ENCODE measurements around the gene PLCG2.

Gene PLCG2

GRCh38 chr16:81786868-81787267 lies 7.8 kb downstream of the PLCG2 start:
- no peak for DNase-seq (ENCODE audit: extremely low spot score)
- POLR2A ChIA-PET = no interaction called here

GRCh38 chr16:81787659-81788058 lies 8.6 kb downstream of the PLCG2 start:
- TF ChIP-seq BHLHE40 (IDR thresholded peaks at IDR 0.05; ENCODE audit: borderline replicate concordance) = no peak
- TF ChIP-seq FOXA1 (IDR thresholded peaks at IDR 0.05) = no peak
- no peak for TF ChIP-seq SP1 (IDR thresholded peaks at IDR 0.05)
- no peak for TF ChIP-seq ZNF384 (IDR thresholded peaks at IDR 0.05)
- no peak for TF ChIP-seq ELF4 (IDR thresholded peaks at IDR 0.05)
- no peak for TF ChIP-seq HDGF (IDR thresholded peaks at IDR 0.05; ENCODE audit: borderline replicate concordance)
- no peak for TF ChIP-seq CTBP1 (IDR thresholded peaks at IDR 0.05; ENCODE audit: borderline replicate concordance)
- no peak for TF ChIP-seq FOXK2 (IDR thresholded peaks at IDR 0.05)
- POLR2A ChIA-PET = no interaction called here
- CTCF ChIA-PET = no interaction called here
- DNase-seq (ENCODE audit: extremely low spot score) = no peak

More at GRCh38 chr16:81786868-81787267, 7.8 kb downstream of the PLCG2 start:
- TF ChIP-seq BHLHE40 (IDR thresholded peaks at IDR 0.05; ENCODE audit: borderline replicate concordance) = no peak
- no peak for TF ChIP-seq TARDBP (IDR thresholded peaks at IDR 0.05)
- CTCF ChIA-PET = no interaction called here

- no peak for DNase-seq (ENCODE audit: extremely low spot score)
- POLR2A ChIA-PET = no interaction called here
- CTCF ChIA-PET = no interaction called here
- TF ChIP-seq BHLHE40 (IDR thresholded peaks at IDR 0.05; ENCODE audit: borderline replicate concordance) = no peak
- no peak for TF ChIP-seq HDGF (IDR thresholded peaks at IDR 0.05; ENCODE audit: borderline replicate concordance)
- TF ChIP-seq TARDBP (IDR thresholded peaks at IDR 0.05) = no peak
- TF ChIP-seq CTBP1 (IDR thresholded peaks at IDR 0.05; ENCODE audit: borderline replicate concordance) = no peak
- no peak for TF ChIP-seq PKNOX1 (IDR thresholded peaks at IDR 0.05)
- TF ChIP-seq SUZ12 (IDR thresholded peaks at IDR 0.05) = no peak
- no peak for TF ChIP-seq NFRKB (IDR thresholded peaks at IDR 0.05)
- TF ChIP-seq LEF1 (IDR thresholded peaks at IDR 0.05; ENCODE audit: borderline replicate concordance) = no peak
- TF ChIP-seq FOXM1 (IDR thresholded peaks at IDR 0.05; ENCODE audit: borderline replicate concordance) = no peak
- TF ChIP-seq ELF4 (IDR thresholded peaks at IDR 0.05) = no peak
- no peak for TF ChIP-seq FOXK2 (IDR thresholded peaks at IDR 0.05)
- TF ChIP-seq L3MBTL2 (conservative IDR thresholded peaks at IDR 0.05) = no peak
- no peak for TF ChIP-seq SP1 (IDR thresholded peaks at IDR 0.05)
- TF ChIP-seq FOXA1 (IDR thresholded peaks at IDR 0.05) = no peak
These were observed 11.2 kb downstream of the PLCG2 start for GRCh38 chr16:81790277-81790676.

- ChIA-PET POLR2A (no interaction called here), CTCF (no interaction called here)
- TF ChIP-seq FOXM1 (IDR thresholded peaks at IDR 0.05; ENCODE audit: borderline replicate concordance) (no peak), HDGF (IDR thresholded peaks at IDR 0.05; ENCODE audit: borderline replicate concordance) (no peak), FOXK2 (IDR thresholded peaks at IDR 0.05) (no peak)
- DNase-seq (ENCODE audit: extremely low spot score) = no peak
These were observed 11.8 kb downstream of the PLCG2 start for GRCh38 chr16:81790830-81791435.

- no peak for DNase-seq (ENCODE audit: extremely low spot score)
- ChIA-PET POLR2A (interaction anchor here (0.6 kb wide), 1 partner anchor 63 kb away, joined by 3 read pairs; no protein-coding TSS in a partner anchor), CTCF (no interaction called here)
- no peak for TF ChIP-seq ELF4 (IDR thresholded peaks at IDR 0.05)
- no peak for TF ChIP-seq LEF1 (IDR thresholded peaks at IDR 0.05; ENCODE audit: borderline replicate concordance)
- TF ChIP-seq TARDBP (IDR thresholded peaks at IDR 0.05) = no peak
- TF ChIP-seq SP1 (IDR thresholded peaks at IDR 0.05) = no peak
- no peak for TF ChIP-seq SUZ12 (IDR thresholded peaks at IDR 0.05)
- no peak for TF ChIP-seq FOXM1 (IDR thresholded peaks at IDR 0.05; ENCODE audit: borderline replicate concordance)
- no peak for TF ChIP-seq NFRKB (IDR thresholded peaks at IDR 0.05)
- no peak for TF ChIP-seq HDGF (IDR thresholded peaks at IDR 0.05; ENCODE audit: borderline replicate concordance)
- TF ChIP-seq CTBP1 (IDR thresholded peaks at IDR 0.05; ENCODE audit: borderline replicate concordance) = no peak
- no peak for TF ChIP-seq PKNOX1 (IDR thresholded peaks at IDR 0.05)
- no peak for TF ChIP-seq ARNT (IDR thresholded peaks at IDR 0.05)
- no peak for TF ChIP-seq FOXA1 (IDR thresholded peaks at IDR 0.05)
These were observed 13.7 kb downstream of the PLCG2 start for GRCh38 chr16:81792828-81793227.

- no peak for DNase-seq (ENCODE audit: extremely low spot score)
- POLR2A ChIA-PET = no interaction called here
- TF ChIP-seq PKNOX1 (IDR thresholded peaks at IDR 0.05) (no peak), ZNF384 (IDR thresholded peaks at IDR 0.05) (no peak), FOXA1 (IDR thresholded peaks at IDR 0.05) (no peak), FOXM1 (IDR thresholded peaks at IDR 0.05; ENCODE audit: borderline replicate concordance) (no peak), HDGF (IDR thresholded peaks at IDR 0.05; ENCODE audit: borderline replicate concordance) (no peak), SP1 (IDR thresholded peaks at IDR 0.05) (no peak), CTBP1 (IDR thresholded peaks at IDR 0.05; ENCODE audit: borderline replicate concordance) (no peak), FOXK2 (IDR thresholded peaks at IDR 0.05) (no peak), NFRKB (IDR thresholded peaks at IDR 0.05) (no peak), L3MBTL2 (conservative IDR thresholded peaks at IDR 0.05) (no peak), BHLHE40 (IDR thresholded peaks at IDR 0.05; ENCODE audit: borderline replicate concordance) (no peak), ARNT (IDR thresholded peaks at IDR 0.05) (no peak), LEF1 (IDR thresholded peaks at IDR 0.05; ENCODE audit: borderline replicate concordance) (no peak), SUZ12 (IDR thresholded peaks at IDR 0.05) (no peak), ELF4 (IDR thresholded peaks at IDR 0.05) (no peak), TARDBP (IDR thresholded peaks at IDR 0.05) (no peak)
- CTCF ChIA-PET = no interaction called here
These were observed 16.1 kb downstream of the PLCG2 start for GRCh38 chr16:81795193-81795592.
